HepG2 (cell line): ENCODE data around the gene METTL25. TPM values are rescaled to one million over a fixed set of nuclear protein-coding genes. Genes with fewer than 3 reads are reported as not detected.

Experiments used
- ATAC-seq: fragments of 200-7000 bp; cut with Tn5 transposase; 3 replicates; pipeline ENCODE4 v1.9.1; 2020; ENCODE audit warnings: mild to moderate bottlenecking, moderate library complexity
- BruUV-seq: library from RNA; stranded (reverse); fragments of 400-500 nt; replicated peaks from 2 replicates; lab custom pipeline; 2021; lab: Mats Ljungman, UMichigan
- CTCF ChIA-PET: fragments of 300-600 bp; formaldehyde crosslinking; extraction: SDS; loops from one replicate; lab custom pipeline; 2021; ENCODE audit warnings: low total read pairs, inconsistent platforms, low intra/inter-chr PET ratio; lab: Yijun Ruan, JAX
- POLR2A ChIA-PET: fragments of 350-600 bp; sonication (Branson Sonifier 250); formaldehyde crosslinking; loops from one replicate; lab custom pipeline; 2020; ENCODE audit warnings: antibody characterized with exemption, inconsistent platforms; lab: Yijun Ruan, JAX
- DNase-seq: peaks from one replicate; pipeline ENCODE4 v3.0.0-alpha.2; 2015; ENCODE audit warnings: low spot score
- FAIRE-seq: peaks from 3 replicates; lab custom pipeline; 2011; peaks lifted over from hg19 to GRCh38; lab: Jason Lieb, UNC
- H2AFZ ChIP-seq: one replicate; pipeline ENCODE4 v1.6.1; 2011; ENCODE audit warnings: low read length, inconsistent platforms
- H3K27ac ChIP-seq: fragments of 300-600 bp; 3 replicates; pipeline ENCODE4 v1.8.0; 2011; ENCODE audit warnings: mixed run types, mild to moderate bottlenecking, mixed read lengths, low read length, inconsistent platforms; ENCODE audit not compliant: insufficient read depth; ENCODE audit errors: extremely low read length
- H3K27me3 ChIP-seq, 2 experiments: fragments of 200-600 bp in 1 of 2; 2 replicates in 1 of 2; 3 replicates in 1 of 2; pipeline versions ENCODE4 v1.6.0 to v1.8.0; 2011; ENCODE audit warnings: low read length in 2 of 2, mild to moderate bottlenecking in 2 of 2, moderate library complexity in 2 of 2, inconsistent platforms in 1 of 2; ENCODE audit not compliant: insufficient read depth in 2 of 2, control insufficient read depth in 1 of 2
- H3K36me3 ChIP-seq, 2 experiments: fragments of 200-600 bp in 1 of 2; replicated peaks in 1 of 2; 2 replicates in 1 of 2; 3 replicates in 1 of 2; pipeline versions ENCODE4 v1.5.1 to v1.8.0; 2011; ENCODE audit warnings: low read length in 2 of 2, inconsistent platforms in 1 of 2; ENCODE audit not compliant: insufficient read depth in 2 of 2, control insufficient read depth in 1 of 2
- H3K4me1 ChIP-seq: 2 replicates; pipeline ENCODE4 v1.5.1; 2012; ENCODE audit warnings: low read length, inconsistent platforms; ENCODE audit not compliant: insufficient read depth
- H3K4me2 ChIP-seq: 2 replicates; pipeline ENCODE4 v1.6.0; 2011; ENCODE audit warnings: low read depth, low read length, inconsistent platforms
- H3K4me3 ChIP-seq, 3 experiments: fragments of 200-600 bp in 1 of 3; sonication (generic), shearing (Covaris generic) in 1 of 3; replicated peaks in 1 of 3; 2 replicates each; pipeline ENCODE4 v1.5.1; 2011 to 2016; ENCODE audit warnings: low read length in 3 of 3, inconsistent platforms in 2 of 3, low read depth in 2 of 3, mild to moderate bottlenecking in 2 of 3, control low read depth in 1 of 3, mixed read lengths in 1 of 3; ENCODE audit not compliant: insufficient read depth in 1 of 3
- H3K79me2 ChIP-seq: one replicate; pipeline ENCODE4 v1.6.1; 2011; ENCODE audit warnings: low read length, inconsistent platforms; ENCODE audit not compliant: insufficient read depth
- H3K9ac ChIP-seq: 2 replicates; pipeline ENCODE4 v1.6.0; 2011; ENCODE audit warnings: mild to moderate bottlenecking, low read depth, low read length, inconsistent platforms; ENCODE audit not compliant: insufficient read depth
- H3K9me3 ChIP-seq: 2 replicates; pipeline ENCODE4 v1.5.1; 2012; ENCODE audit warnings: mild to moderate bottlenecking, low read length
- H4K20me1 ChIP-seq: 2 replicates; pipeline ENCODE4 v1.6.0; 2011; ENCODE audit warnings: inconsistent platforms, mild to moderate bottlenecking, low read length, moderate library complexity; ENCODE audit not compliant: insufficient read depth
- CBX1 ChIP-seq: IDR thresholded peaks from one replicate; pipeline ENCODE4 v1.6.1; 2016; ENCODE audit warnings: antibody characterized with exemption, low read depth
- HDAC1 ChIP-seq: sonication (generic); formaldehyde crosslinking; IDR thresholded peaks from 2 replicates; pipeline ENCODE4 v1.5.1; 2020; ENCODE audit warnings: mild to moderate bottlenecking, missing genetic modification reagents
- NR3C1 ChIP-seq: sonication (generic); formaldehyde crosslinking; IDR thresholded peaks from 2 replicates; pipeline ENCODE4 v1.4.0; 2020; ENCODE audit warnings: missing genetic modification reagents
- REL ChIP-seq: sonication (generic); formaldehyde crosslinking; conservative IDR thresholded peaks from 2 replicates; pipeline ENCODE4 v1.8.0; 2022; ENCODE audit warnings: mild to moderate bottlenecking, missing genetic modification reagents, moderate library complexity
- ZFAT ChIP-seq: sonication (generic); formaldehyde crosslinking; conservative IDR thresholded peaks from 2 replicates; pipeline ENCODE4 v1.8.1; 2023; ENCODE audit warnings: missing genetic modification reagents, inconsistent platforms
- ZNF337 ChIP-seq: sonication (generic); formaldehyde crosslinking; IDR thresholded peaks from 2 replicates; pipeline ENCODE4 v1.5.1; 2020; ENCODE audit warnings: missing genetic modification reagents, low read depth, mild to moderate bottlenecking, borderline replicate concordance
- WGBS: methylation state at CpG from one replicate; pipeline ENCODE4 v1.1.6; 2017; ENCODE audit warnings: low lambda C conversion rate; 5-methylcytosine and 5-hydroxymethylcytosine counted together
- in situ Hi-C: cut with HindIII; loops from 2 replicates; pipeline ENCODE4 v1.10.0; 2017; ENCODE audit warnings: low pct_unique_long_range_greater_than_20kb; ENCODE audit not compliant: extremely low pct_ligation_motif_present
- intact Hi-C: fragments of 100-400 bp; cut with micrococcal nuclease; formaldehyde crosslinking; loops from one replicate; pipeline ENCODE4 v1.10.0; 2022; ENCODE audit not compliant: unreplicated experiment
- polyA plus RNA-seq, 8 experiments: library from polyadenylated mRNA; depleted of rRNA in 3 of 8; stranded (reverse) in 7 of 8; unstranded in 1 of 8; fragments of >200 nt; fragmentation: Illumina TruSeq in 4 of 8; extraction: Trizol in 4 of 8; gene quantifications; 2 replicates each; pipeline versions ENCODE4 v1.2.1 to v1.2.3, GENCODE V29; 2011 to 2016; ENCODE audit warnings: low read depth in 4 of 8, missing spikeins in 1 of 8, mixed read lengths in 1 of 8; ENCODE audit not compliant: insufficient read depth in 1 of 8
- total RNA-seq, 5 experiments: library from RNA; depleted of rRNA; stranded (reverse); fragments of >200 nt; fragmentation: Illumina TruSeq; extraction: Trizol; gene quantifications; 2 replicates each; pipeline ENCODE4 v1.2.3, GENCODE V29; 2016; ENCODE audit warnings: low read depth in 1 of 5
- TF ChIP-seq, protein P1 (sequence below): sonication (generic); formaldehyde crosslinking; IDR thresholded peaks from 2 replicates; pipeline ENCODE4 v1.4.0; 2020; ENCODE audit warnings: missing genetic modification reagents
- TF ChIP-seq, protein P2 (sequence below): IDR thresholded peaks from 2 replicates; pipeline ENCODE4 v1.6.1; 2016
- TF ChIP-seq, protein P3 (sequence below): sonication (generic); formaldehyde crosslinking; IDR thresholded peaks from 2 replicates; pipeline ENCODE4 v1.4.0; 2020; ENCODE audit warnings: missing genetic modification reagents
- TF ChIP-seq, protein P4 (sequence below): sonication (generic); formaldehyde crosslinking; IDR thresholded peaks from 2 replicates; pipeline ENCODE4 v1.9.0; 2021; ENCODE audit warnings: missing genetic modification reagents, mild to moderate bottlenecking, borderline replicate concordance
- TF ChIP-seq, protein P5 (sequence below): sonication (generic); formaldehyde crosslinking; IDR thresholded peaks from 2 replicates; pipeline ENCODE4 v1.5.0; 2020; ENCODE audit warnings: mild to moderate bottlenecking, missing genetic modification reagents

Gene METTL25
- total and polyA plus RNA-seq, 2 of the 13 experiments (the other 11 are each of a cell fraction or from before 2014, with no cell fraction given): 2.2 to 7.8 TPM

DNA sequence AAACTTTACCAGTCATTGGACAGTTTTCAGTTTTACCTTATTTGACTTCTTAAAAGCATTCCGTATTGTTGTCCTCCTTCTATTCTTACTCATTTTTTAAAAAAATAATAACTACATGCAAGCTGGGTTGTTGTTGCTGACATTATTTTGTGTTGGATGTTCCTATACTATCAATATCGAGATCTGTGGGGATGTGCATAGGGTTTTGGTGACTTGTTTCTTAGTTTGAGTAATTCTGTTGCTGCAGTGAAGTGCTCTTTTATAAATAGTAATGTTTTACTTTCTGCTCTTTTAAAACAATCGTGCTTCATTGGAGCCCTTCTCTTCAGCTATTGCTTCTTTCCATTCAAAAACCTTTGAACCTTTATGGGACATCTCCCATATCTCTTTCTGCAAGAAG, 79.4 kb downstream of the METTL25 start:
- ChIA-PET CTCF (no interaction called here), POLR2A (no interaction called here)
- TF ChIP-seq NR3C1 (CRISPR knock-in tag): no peak
- TF ChIP-seq ZNF337: no peak
- TF ChIP-seq, protein P1, sequence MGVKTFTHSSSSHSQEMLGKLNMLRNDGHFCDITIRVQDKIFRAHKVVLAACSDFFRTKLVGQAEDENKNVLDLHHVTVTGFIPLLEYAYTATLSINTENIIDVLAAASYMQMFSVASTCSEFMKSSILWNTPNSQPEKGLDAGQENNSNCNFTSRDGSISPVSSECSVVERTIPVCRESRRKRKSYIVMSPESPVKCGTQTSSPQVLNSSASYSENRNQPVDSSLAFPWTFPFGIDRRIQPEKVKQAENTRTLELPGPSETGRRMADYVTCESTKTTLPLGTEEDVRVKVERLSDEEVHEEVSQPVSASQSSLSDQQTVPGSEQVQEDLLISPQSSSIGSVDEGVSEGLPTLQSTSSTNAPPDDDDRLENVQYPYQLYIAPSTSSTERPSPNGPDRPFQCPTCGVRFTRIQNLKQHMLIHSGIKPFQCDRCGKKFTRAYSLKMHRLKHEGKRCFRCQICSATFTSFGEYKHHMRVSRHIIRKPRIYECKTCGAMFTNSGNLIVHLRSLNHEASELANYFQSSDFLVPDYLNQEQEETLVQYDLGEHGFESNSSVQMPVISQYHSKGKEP: no peak
- TF ChIP-seq CBX1: no peak
- TF ChIP-seq, protein P2, sequence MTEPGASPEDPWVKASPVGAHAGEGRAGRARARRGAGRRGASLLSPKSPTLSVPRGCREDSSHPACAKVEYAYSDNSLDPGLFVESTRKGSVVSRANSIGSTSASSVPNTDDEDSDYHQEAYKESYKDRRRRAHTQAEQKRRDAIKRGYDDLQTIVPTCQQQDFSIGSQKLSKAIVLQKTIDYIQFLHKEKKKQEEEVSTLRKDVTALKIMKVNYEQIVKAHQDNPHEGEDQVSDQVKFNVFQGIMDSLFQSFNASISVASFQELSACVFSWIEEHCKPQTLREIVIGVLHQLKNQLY (CRISPR knock-in tag): no peak
- TF ChIP-seq, protein P3, sequence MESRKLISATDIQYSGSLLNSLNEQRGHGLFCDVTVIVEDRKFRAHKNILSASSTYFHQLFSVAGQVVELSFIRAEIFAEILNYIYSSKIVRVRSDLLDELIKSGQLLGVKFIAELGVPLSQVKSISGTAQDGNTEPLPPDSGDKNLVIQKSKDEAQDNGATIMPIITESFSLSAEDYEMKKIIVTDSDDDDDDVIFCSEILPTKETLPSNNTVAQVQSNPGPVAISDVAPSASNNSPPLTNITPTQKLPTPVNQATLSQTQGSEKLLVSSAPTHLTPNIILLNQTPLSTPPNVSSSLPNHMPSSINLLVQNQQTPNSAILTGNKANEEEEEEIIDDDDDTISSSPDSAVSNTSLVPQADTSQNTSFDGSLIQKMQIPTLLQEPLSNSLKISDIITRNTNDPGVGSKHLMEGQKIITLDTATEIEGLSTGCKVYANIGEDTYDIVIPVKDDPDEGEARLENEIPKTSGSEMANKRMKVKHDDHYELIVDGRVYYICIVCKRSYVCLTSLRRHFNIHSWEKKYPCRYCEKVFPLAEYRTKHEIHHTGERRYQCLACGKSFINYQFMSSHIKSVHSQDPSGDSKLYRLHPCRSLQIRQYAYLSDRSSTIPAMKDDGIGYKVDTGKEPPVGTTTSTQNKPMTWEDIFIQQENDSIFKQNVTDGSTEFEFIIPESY: no peak
- TF ChIP-seq, protein P4, sequence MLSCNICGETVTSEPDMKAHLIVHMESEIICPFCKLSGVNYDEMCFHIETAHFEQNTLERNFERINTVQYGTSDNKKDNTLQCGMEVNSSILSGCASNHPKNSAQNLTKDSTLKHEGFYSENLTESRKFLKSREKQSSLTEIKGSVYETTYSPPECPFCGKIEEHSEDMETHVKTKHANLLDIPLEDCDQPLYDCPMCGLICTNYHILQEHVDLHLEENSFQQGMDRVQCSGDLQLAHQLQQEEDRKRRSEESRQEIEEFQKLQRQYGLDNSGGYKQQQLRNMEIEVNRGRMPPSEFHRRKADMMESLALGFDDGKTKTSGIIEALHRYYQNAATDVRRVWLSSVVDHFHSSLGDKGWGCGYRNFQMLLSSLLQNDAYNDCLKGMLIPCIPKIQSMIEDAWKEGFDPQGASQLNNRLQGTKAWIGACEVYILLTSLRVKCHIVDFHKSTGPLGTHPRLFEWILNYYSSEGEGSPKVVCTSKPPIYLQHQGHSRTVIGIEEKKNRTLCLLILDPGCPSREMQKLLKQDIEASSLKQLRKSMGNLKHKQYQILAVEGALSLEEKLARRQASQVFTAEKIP: no peak
- TF ChIP-seq, protein P5, sequence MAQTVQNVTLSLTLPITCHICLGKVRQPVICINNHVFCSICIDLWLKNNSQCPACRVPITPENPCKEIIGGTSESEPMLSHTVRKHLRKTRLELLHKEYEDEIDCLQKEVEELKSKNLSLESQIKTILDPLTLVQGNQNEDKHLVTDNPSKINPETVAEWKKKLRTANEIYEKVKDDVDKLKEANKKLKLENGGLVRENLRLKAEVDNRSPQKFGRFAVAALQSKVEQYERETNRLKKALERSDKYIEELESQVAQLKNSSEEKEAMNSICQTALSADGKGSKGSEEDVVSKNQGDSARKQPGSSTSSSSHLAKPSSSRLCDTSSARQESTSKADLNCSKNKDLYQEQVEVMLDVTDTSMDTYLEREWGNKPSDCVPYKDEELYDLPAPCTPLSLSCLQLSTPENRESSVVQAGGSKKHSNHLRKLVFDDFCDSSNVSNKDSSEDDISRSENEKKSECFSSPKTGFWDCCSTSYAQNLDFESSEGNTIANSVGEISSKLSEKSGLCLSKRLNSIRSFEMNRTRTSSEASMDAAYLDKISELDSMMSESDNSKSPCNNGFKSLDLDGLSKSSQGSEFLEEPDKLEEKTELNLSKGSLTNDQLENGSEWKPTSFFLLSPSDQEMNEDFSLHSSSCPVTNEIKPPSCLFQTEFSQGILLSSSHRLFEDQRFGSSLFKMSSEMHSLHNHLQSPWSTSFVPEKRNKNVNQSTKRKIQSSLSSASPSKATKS: no peak
- no peak for TF ChIP-seq REL (CRISPR knock-in tag)
- TF ChIP-seq HDAC1 (CRISPR knock-in tag): no peak
- no peak for TF ChIP-seq ZFAT
- 85% methylated on average over 3 of the region's 3 CpGs for WGBS
- Histone ChIP-seq H3K79me2 (no peaks in the 10 kb centered on the region), H3K9me3 (no peaks in the 10 kb centered on the region), H3K4me1 (no peaks in the 10 kb centered on the region), H3K9ac (no peak overlapping the region), H3K27ac (no peak overlapping the region), H2AFZ (no peak overlapping the region), H3K4me2 (no peak overlapping the region), H3K27me3 (no peaks in the 10 kb centered on the region), H4K20me1 (no peaks in the 10 kb centered on the region), H3K36me3 (no peaks in the 10 kb centered on the region), H3K4me3 (no peak overlapping the region)
- no peak for ATAC-seq
- no peak for DNase-seq
- intact Hi-C loops: no loop called here
- no peak for FAIRE-seq
- in situ Hi-C loops: no loop called here
- no TSS peak for BruUV-seq
